ENCODE data around the gene MRPL1. TPM values are rescaled to one million over a fixed set of nuclear protein-coding genes. Genes with fewer than 3 reads are reported as not detected.
"Not testable (repeated sequence)": the region's sequence is repeated elsewhere in the genome, so short reads cannot be mapped to it uniquely, and the experiment has no call there.

Gene MRPL1
- total RNA-seq, 1 donor from 2014 or later: 38.6 TPM

GRCh38 chr4:77848508-77848907 is 14.1 kb upstream of the MRPL1 start:
- Histone ChIP-seq H3K27me3 (ENCODE audit: control insufficient read depth in 3 of 3, insufficient read depth in 3 of 3, low read length in 3 of 3) (no peaks in the 10 kb centered on the region), H3K27ac (ENCODE audit: low read depth, low read length) (no peak overlapping the region), H3K4me3 (ENCODE audit: low read length in 3 of 3) (no peak overlapping the region), H3K9ac (ENCODE audit: low read depth in 1 of 3, low read length in 3 of 3) (no peak overlapping the region), H3K36me3 (ENCODE audit: control insufficient read depth in 3 of 3, insufficient read depth in 3 of 3, low read length in 3 of 3) (no peaks in the 10 kb centered on the region), H3K9me3 (ENCODE audit: control insufficient read depth in 3 of 3, low read length in 3 of 3) (no peaks in the 10 kb centered on the region), H3K4me1 (ENCODE audit: control insufficient read depth in 3 of 3, insufficient read depth in 3 of 3, low read length in 3 of 3) (peaks cover 0 to 4% (median 3%) of the 10 kb centered on the region in 3 donors)

GRCh38 chr4:77849278-77849965 is 13.2 kb upstream of the MRPL1 start:
- Histone ChIP-seq H3K27ac (ENCODE audit: low read depth, low read length) (no peak overlapping the region), H3K36me3 (ENCODE audit: control insufficient read depth in 3 of 3, insufficient read depth in 3 of 3, low read length in 3 of 3) (no peaks in the 10 kb centered on the region), H3K9me3 (ENCODE audit: control insufficient read depth in 3 of 3, low read length in 3 of 3) (no peaks in the 10 kb centered on the region), H3K4me1 (ENCODE audit: control insufficient read depth in 3 of 3, insufficient read depth in 3 of 3, low read length in 3 of 3) (peaks cover 0 to 4% (median 3%) of the 10 kb centered on the region in 3 donors), H3K4me3 (ENCODE audit: low read length in 3 of 3) (no peak overlapping the region), H3K9ac (ENCODE audit: low read depth in 1 of 3, low read length in 3 of 3) (no peak overlapping the region), H3K27me3 (ENCODE audit: control insufficient read depth in 3 of 3, insufficient read depth in 3 of 3, low read length in 3 of 3) (no peaks in the 10 kb centered on the region)

DNA sequence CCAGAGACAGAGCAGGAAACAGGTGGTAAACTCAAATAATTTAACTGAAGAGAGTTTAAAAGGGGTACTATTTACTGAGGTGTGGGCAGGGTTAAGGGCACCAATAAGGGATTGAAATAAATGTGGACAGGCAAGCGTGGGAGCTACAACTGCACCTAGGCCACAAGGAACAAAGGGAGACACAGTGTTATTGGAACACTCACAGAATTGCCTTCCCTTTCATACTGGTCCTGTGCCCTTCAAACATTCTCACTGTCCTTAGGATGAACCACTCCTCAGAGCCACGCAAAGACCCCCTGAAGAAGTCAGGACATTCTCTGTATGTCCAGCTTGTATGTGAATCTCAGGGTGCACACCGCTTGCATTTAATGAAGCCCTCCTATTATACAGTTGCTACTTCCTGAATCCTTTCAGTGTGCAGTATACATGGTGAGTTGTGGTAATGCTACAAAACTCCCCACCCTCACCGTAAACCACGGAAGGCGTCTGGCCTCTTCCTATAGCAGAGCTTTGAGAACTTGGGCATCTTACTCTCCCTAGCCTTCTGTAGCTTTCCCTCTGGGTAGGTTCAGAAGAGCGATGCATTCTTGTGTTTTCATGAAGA is 9.6 kb upstream of the MRPL1 start:
- H3K36me3 ChIP-seq (ENCODE audit: control insufficient read depth in 3 of 3, insufficient read depth in 3 of 3, low read length in 3 of 3): no peaks in the 10 kb centered on the region
- H3K4me3 ChIP-seq (ENCODE audit: low read length in 3 of 3): no peak overlapping the region
- H3K27ac ChIP-seq (ENCODE audit: low read depth, low read length): no peak overlapping the region
- H3K9me3 ChIP-seq (ENCODE audit: control insufficient read depth in 3 of 3, low read length in 3 of 3): no peaks in the 10 kb centered on the region
- H3K4me1 ChIP-seq (ENCODE audit: control insufficient read depth in 3 of 3, insufficient read depth in 3 of 3, low read length in 3 of 3): no peaks in the 10 kb centered on the region
- H3K9ac ChIP-seq (ENCODE audit: low read depth in 1 of 3, low read length in 3 of 3): no peak overlapping the region
- no peaks in the 10 kb centered on the region for H3K27me3 ChIP-seq (ENCODE audit: control insufficient read depth in 3 of 3, insufficient read depth in 3 of 3, low read length in 3 of 3)

- no peak overlapping the region for H3K4me3 ChIP-seq (ENCODE audit: low read length in 3 of 3)
- H3K4me1 ChIP-seq (ENCODE audit: control insufficient read depth in 3 of 3, insufficient read depth in 3 of 3, low read length in 3 of 3): no peaks in the 10 kb centered on the region
- no peaks in the 10 kb centered on the region for H3K36me3 ChIP-seq (ENCODE audit: control insufficient read depth in 3 of 3, insufficient read depth in 3 of 3, low read length in 3 of 3)
- no peak overlapping the region for H3K9ac ChIP-seq (ENCODE audit: low read depth in 1 of 3, low read length in 3 of 3)
- no peaks in the 10 kb centered on the region for H3K9me3 ChIP-seq (ENCODE audit: control insufficient read depth in 3 of 3, low read length in 3 of 3)
- no peaks in the 10 kb centered on the region for H3K27me3 ChIP-seq (ENCODE audit: control insufficient read depth in 3 of 3, insufficient read depth in 3 of 3, low read length in 3 of 3)
- peak overlapping the region; percentile 71 for H3K27ac ChIP-seq (ENCODE audit: low read depth, low read length)
Observed at GRCh38 chr4:77854431-77855111, 8.1 kb upstream of the MRPL1 start.

GRCh38 chr4:77856152-77856551 is 6.5 kb upstream of the MRPL1 start:
- H3K9me3 ChIP-seq (ENCODE audit: control insufficient read depth in 3 of 3, low read length in 3 of 3): no peaks in the 10 kb centered on the region
- no peaks in the 10 kb centered on the region for H3K4me1 ChIP-seq (ENCODE audit: control insufficient read depth in 3 of 3, insufficient read depth in 3 of 3, low read length in 3 of 3)
- H3K9ac ChIP-seq (ENCODE audit: low read depth in 1 of 3, low read length in 3 of 3): no peak overlapping the region
- H3K27me3 ChIP-seq (ENCODE audit: control insufficient read depth in 3 of 3, insufficient read depth in 3 of 3, low read length in 3 of 3): no peaks in the 10 kb centered on the region
- H3K4me3 ChIP-seq (ENCODE audit: low read length in 3 of 3): no peak overlapping the region
- H3K36me3 ChIP-seq (ENCODE audit: control insufficient read depth in 3 of 3, insufficient read depth in 3 of 3, low read length in 3 of 3): no peaks in the 10 kb centered on the region
- peak overlapping the region; percentile 29 for H3K27ac ChIP-seq (ENCODE audit: low read depth, low read length)

GRCh38 chr4:77859256-77859655 is 3.4 kb upstream of the MRPL1 start:
- peaks cover 0 to 11% (median 7%) of the 10 kb centered on the region in 3 donors for H3K4me1 ChIP-seq (ENCODE audit: control insufficient read depth in 3 of 3, insufficient read depth in 3 of 3, low read length in 3 of 3)
- no peaks in the 10 kb centered on the region for H3K27me3 ChIP-seq (ENCODE audit: control insufficient read depth in 3 of 3, insufficient read depth in 3 of 3, low read length in 3 of 3)

DNA sequence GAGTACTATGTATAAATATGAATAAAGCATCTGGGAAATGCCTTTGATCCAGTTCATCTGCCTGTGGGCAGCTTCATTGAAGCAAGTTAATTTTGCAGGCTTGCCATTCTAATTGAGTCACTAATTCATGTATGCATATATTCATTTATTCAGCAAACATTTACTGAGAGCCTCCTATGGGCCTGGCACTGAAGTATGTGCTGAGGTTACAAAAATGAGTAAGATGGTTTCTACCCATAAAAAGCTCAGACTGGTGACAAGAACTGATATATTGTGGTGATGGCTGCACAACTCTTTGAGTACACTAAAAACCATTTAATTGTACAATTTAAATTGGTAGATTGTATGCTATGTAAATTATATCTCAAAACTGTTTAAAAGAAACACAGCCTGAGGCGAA is 1.1 kb upstream of the MRPL1 start:
- Histone ChIP-seq H3K36me3 (ENCODE audit: control insufficient read depth in 3 of 3, insufficient read depth in 3 of 3, low read length in 3 of 3) (peaks cover 0 to 2% (median 0%) of the 10 kb centered on the region in 3 donors), H3K9ac (ENCODE audit: low read depth in 1 of 3, low read length in 3 of 3) (peak overlapping the region; percentile 86 to 92 (median 90)), H3K27me3 (ENCODE audit: control insufficient read depth in 3 of 3, insufficient read depth in 3 of 3, low read length in 3 of 3) (no peaks in the 10 kb centered on the region), H3K27ac (ENCODE audit: low read depth, low read length) (peak overlapping the region; percentile 96), H3K9me3 (ENCODE audit: control insufficient read depth in 3 of 3, low read length in 3 of 3) (no peaks in the 10 kb centered on the region), H3K4me3 (ENCODE audit: low read length in 3 of 3) (peak overlapping the region; percentile 94 to 95 (median 94)), H3K4me1 (ENCODE audit: control insufficient read depth in 3 of 3, insufficient read depth in 3 of 3, low read length in 3 of 3) (peaks cover 0 to 15% (median 7%) of the 10 kb centered on the region in 3 donors)

More at GRCh38 chr4:77859256-77859655, 3.4 kb upstream of the MRPL1 start:
- Histone ChIP-seq H3K4me3 (ENCODE audit: low read length in 3 of 3) (no peak overlapping the region), H3K27ac (ENCODE audit: low read depth, low read length) (no peak overlapping the region), H3K9me3 (ENCODE audit: control insufficient read depth in 3 of 3, low read length in 3 of 3) (no peaks in the 10 kb centered on the region), H3K9ac (ENCODE audit: low read depth in 1 of 3, low read length in 3 of 3) (no peak overlapping the region), H3K36me3 (ENCODE audit: control insufficient read depth in 3 of 3, insufficient read depth in 3 of 3, low read length in 3 of 3) (no peaks in the 10 kb centered on the region)

DNA sequence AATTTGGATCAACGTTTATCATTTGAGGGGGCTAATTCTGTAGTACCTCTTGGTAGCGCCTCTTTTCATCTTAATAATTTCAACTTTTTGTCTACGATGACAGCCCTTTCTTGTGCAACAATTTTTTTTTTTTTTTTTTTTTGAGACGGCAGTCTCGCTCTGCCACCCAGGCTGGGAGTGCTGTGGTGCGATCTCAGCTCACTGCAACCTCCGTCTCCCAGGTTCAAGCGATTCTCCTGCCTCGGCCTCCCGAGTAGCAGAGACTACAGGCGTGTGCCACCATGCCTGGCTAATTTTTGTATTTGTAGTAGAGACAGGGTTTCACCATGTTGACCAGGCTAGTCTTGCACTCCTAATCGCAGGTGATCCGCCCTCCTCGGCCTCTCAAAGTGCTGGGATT is 711 bp downstream of the MRPL1 start:
- not testable (repeated sequence) for H3K9me3 ChIP-seq (ENCODE audit: control insufficient read depth in 3 of 3, low read length in 3 of 3)
- H3K9ac ChIP-seq (ENCODE audit: low read depth in 1 of 3, low read length in 3 of 3): peak overlapping the region; percentile 86 to 92 (median 90)

GRCh38 chr4:77865259-77865658 is 2.6 kb downstream of the MRPL1 start:
- H3K27me3 ChIP-seq (ENCODE audit: control insufficient read depth in 3 of 3, insufficient read depth in 3 of 3, low read length in 3 of 3): no peaks in the 10 kb centered on the region
- no peak overlapping the region for H3K9ac ChIP-seq (ENCODE audit: low read depth in 1 of 3, low read length in 3 of 3)
- no peaks in the 10 kb centered on the region for H3K9me3 ChIP-seq (ENCODE audit: control insufficient read depth in 3 of 3, low read length in 3 of 3)
- no peak overlapping the region for H3K27ac ChIP-seq (ENCODE audit: low read depth, low read length)
- H3K4me1 ChIP-seq (ENCODE audit: control insufficient read depth in 3 of 3, insufficient read depth in 3 of 3, low read length in 3 of 3): peaks cover 0 to 21% (median 7%) of the 10 kb centered on the region in 3 donors
- H3K36me3 ChIP-seq (ENCODE audit: control insufficient read depth in 3 of 3, insufficient read depth in 3 of 3, low read length in 3 of 3): peaks cover 0 to 4% (median 0%) of the 10 kb centered on the region in 3 donors
- H3K4me3 ChIP-seq (ENCODE audit: low read length in 3 of 3): no peak overlapping the region

More for the DNA sequence above, 711 bp downstream of the MRPL1 start:
- peaks cover 0 to 15% (median 7%) of the 10 kb centered on the region in 3 donors for H3K4me1 ChIP-seq (ENCODE audit: control insufficient read depth in 3 of 3, insufficient read depth in 3 of 3, low read length in 3 of 3)
- H3K36me3 ChIP-seq (ENCODE audit: control insufficient read depth in 3 of 3, insufficient read depth in 3 of 3, low read length in 3 of 3); H3K27me3 ChIP-seq (ENCODE audit: control insufficient read depth in 3 of 3, insufficient read depth in 3 of 3, low read length in 3 of 3): not testable (repeated sequence)
- peak overlapping the region; percentile 96 for H3K27ac ChIP-seq (ENCODE audit: low read depth, low read length)
- H3K4me3 ChIP-seq (ENCODE audit: low read length in 3 of 3): peak overlapping the region; percentile 94 to 95 (median 94)
